ENCODE measurements around the gene MTUS2. TPM values are rescaled to one million over a fixed set of nuclear protein-coding genes. Genes with fewer than 3 reads are reported as not detected.

MTUS2 gene
- total RNA-seq, 1 donor from 2014 or later: 0.90 TPM

- Mint-ChIP-seq H3K27ac (ENCODE audit: unreplicated experiment) (no peak overlapping the region), H3K36me3 (ENCODE audit: low read depth, unreplicated experiment) (no peaks in the 10 kb centered on the region), H3K4me3 (ENCODE audit: unreplicated experiment) (no peak overlapping the region), H3K4me1 (ENCODE audit: unreplicated experiment) (no peaks in the 10 kb centered on the region), H3K9me3 (ENCODE audit: unreplicated experiment) (peaks cover 9% of the 10 kb centered on the region), H3K27me3 (ENCODE audit: unreplicated experiment) (peaks cover 1% of the 10 kb centered on the region)
- TF ChIP-seq, protein P1, sequence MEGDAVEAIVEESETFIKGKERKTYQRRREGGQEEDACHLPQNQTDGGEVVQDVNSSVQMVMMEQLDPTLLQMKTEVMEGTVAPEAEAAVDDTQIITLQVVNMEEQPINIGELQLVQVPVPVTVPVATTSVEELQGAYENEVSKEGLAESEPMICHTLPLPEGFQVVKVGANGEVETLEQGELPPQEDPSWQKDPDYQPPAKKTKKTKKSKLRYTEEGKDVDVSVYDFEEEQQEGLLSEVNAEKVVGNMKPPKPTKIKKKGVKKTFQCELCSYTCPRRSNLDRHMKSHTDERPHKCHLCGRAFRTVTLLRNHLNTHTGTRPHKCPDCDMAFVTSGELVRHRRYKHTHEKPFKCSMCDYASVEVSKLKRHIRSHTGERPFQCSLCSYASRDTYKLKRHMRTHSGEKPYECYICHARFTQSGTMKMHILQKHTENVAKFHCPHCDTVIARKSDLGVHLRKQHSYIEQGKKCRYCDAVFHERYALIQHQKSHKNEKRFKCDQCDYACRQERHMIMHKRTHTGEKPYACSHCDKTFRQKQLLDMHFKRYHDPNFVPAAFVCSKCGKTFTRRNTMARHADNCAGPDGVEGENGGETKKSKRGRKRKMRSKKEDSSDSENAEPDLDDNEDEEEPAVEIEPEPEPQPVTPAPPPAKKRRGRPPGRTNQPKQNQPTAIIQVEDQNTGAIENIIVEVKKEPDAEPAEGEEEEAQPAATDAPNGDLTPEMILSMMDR (IDR thresholded peaks at IDR 0.05; ENCODE audit: unreplicated experiment): no peak
- no peak for DNase-seq (ENCODE audit: low spot score)
Measured at GRCh38 chr13:28831117-28831516, 11.0 kb downstream of the MTUS2 start.

- Mint-ChIP-seq H3K4me1 (ENCODE audit: unreplicated experiment) (no peaks in the 10 kb centered on the region), H3K36me3 (ENCODE audit: low read depth, unreplicated experiment) (no peaks in the 10 kb centered on the region), H3K27ac (ENCODE audit: unreplicated experiment) (no peak overlapping the region), H3K9me3 (ENCODE audit: unreplicated experiment) (no peaks in the 10 kb centered on the region), H3K27me3 (ENCODE audit: unreplicated experiment) (peaks cover 1% of the 10 kb centered on the region), H3K4me3 (ENCODE audit: unreplicated experiment) (no peak overlapping the region)
- DNase-seq (ENCODE audit: low spot score): no peak
- TF ChIP-seq, protein P1 (IDR thresholded peaks at IDR 0.05; ENCODE audit: unreplicated experiment): no peak
Measured at GRCh38 chr13:28837111-28837510, 17.0 kb downstream of the MTUS2 start.

- Mint-ChIP-seq H3K27ac (ENCODE audit: unreplicated experiment) (no peak overlapping the region), H3K36me3 (ENCODE audit: low read depth, unreplicated experiment) (no peaks in the 10 kb centered on the region), H3K27me3 (ENCODE audit: unreplicated experiment) (peaks cover 1% of the 10 kb centered on the region), H3K9me3 (ENCODE audit: unreplicated experiment) (no peaks in the 10 kb centered on the region), H3K4me1 (ENCODE audit: unreplicated experiment) (no peaks in the 10 kb centered on the region), H3K4me3 (ENCODE audit: unreplicated experiment) (no peak overlapping the region)
- TF ChIP-seq, protein P1 (IDR thresholded peaks at IDR 0.05; ENCODE audit: unreplicated experiment): no peak
- no peak for DNase-seq (ENCODE audit: low spot score)
Measured at GRCh38 chr13:28843639-28844038, 23.5 kb downstream of the MTUS2 start.

DNA sequence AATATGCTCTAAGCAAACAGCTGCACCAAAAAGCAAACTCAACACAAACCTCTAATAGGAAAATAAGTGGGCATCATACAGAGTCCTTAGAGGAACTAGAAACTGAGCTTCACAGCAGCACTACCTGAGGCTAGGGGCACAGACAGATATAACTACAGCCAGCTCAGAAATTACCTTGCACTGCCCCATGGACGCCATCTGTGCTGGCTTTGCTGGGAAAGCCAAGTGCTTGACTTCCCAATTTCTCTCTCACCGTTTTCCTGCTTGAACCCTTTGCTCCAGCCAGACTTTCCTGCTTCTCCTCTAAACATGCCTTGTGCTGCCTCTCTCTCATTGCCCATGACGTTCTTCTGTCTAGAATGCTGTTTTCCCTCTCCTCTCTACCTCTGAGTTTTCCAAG is 29.3 kb downstream of the MTUS2 start:
- Mint-ChIP-seq H3K4me3 (ENCODE audit: unreplicated experiment) (no peak overlapping the region), H3K36me3 (ENCODE audit: low read depth, unreplicated experiment) (no peaks in the 10 kb centered on the region), H3K9me3 (ENCODE audit: unreplicated experiment) (no peaks in the 10 kb centered on the region), H3K4me1 (ENCODE audit: unreplicated experiment) (no peaks in the 10 kb centered on the region), H3K27me3 (ENCODE audit: unreplicated experiment) (no peaks in the 10 kb centered on the region), H3K27ac (ENCODE audit: unreplicated experiment) (no peak overlapping the region)
- TF ChIP-seq, protein P1 (IDR thresholded peaks at IDR 0.05; ENCODE audit: unreplicated experiment): no peak
- no peak for DNase-seq (ENCODE audit: low spot score)

DNA sequence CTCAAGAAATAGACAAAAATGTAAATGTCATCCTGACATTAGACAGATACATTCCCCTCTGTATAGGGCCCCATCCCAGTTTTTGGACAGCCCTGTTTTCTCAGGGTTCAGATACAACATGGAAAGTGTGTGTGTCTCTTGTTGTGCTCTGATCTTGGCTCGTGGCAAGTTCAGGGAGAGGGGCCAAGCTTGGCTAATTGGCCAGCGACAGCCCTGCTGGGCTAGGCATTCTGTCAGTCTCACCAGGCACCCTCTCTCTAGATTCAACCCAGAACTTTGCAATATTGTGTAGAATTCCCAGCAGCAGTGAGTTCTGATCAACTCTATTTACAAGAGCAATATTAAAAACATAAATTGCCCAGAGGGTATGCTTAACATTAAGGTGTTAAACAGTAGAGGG is 30.1 kb downstream of the MTUS2 start:
- no peak for DNase-seq (ENCODE audit: low spot score)
- H3K27ac Mint-ChIP-seq (ENCODE audit: unreplicated experiment): no peak overlapping the region
- TF ChIP-seq, protein P1 (IDR thresholded peaks at IDR 0.05; ENCODE audit: unreplicated experiment): no peak
- H3K4me3 Mint-ChIP-seq (ENCODE audit: unreplicated experiment): no peak overlapping the region
- no peaks in the 10 kb centered on the region for H3K27me3 Mint-ChIP-seq (ENCODE audit: unreplicated experiment)
- no peaks in the 10 kb centered on the region for H3K36me3 Mint-ChIP-seq (ENCODE audit: low read depth, unreplicated experiment)
- H3K4me1 Mint-ChIP-seq (ENCODE audit: unreplicated experiment): no peaks in the 10 kb centered on the region
- H3K9me3 Mint-ChIP-seq (ENCODE audit: unreplicated experiment): no peaks in the 10 kb centered on the region
